HG03139 (cell line): ENCODE results near the gene NR2E1.

Experiments used
- ATAC-seq: cut with Tn5 transposase; IDR thresholded peaks from one replicate; pipeline ENCODE4 v1.9.1; 2021; ENCODE audit not compliant: unreplicated experiment

NR2E1 gene

DNA sequence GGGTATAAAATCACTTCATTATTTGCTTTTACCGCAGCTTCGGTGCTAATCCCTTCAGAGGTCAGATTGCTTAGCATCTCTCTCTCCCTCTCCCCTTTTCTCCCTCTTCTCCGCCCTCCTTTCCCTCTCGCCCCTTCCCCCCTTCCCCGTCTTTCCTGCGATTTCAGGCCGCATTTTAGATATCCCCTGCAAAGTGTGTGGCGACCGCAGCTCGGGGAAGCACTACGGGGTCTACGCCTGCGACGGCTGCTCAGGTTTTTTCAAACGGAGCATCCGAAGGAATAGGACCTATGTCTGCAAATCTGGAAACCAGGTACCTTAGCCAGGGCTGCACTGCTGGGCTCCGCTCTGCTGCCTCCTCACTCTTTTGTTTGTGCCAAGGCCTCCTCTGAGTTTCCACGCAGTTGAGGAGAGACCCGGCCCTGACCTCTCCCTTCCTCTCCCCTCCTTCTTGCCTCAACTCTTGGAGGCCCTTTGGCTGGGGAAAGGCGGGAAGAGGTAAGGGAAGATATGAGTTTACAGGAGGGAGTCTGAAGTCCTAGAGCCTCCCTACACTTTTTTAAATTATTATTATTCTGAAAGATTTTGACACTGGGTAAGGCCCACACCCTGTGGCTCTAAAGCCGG lies 5.6 kb downstream of the NR2E1 start:
- ATAC-seq = no peak

DNA sequence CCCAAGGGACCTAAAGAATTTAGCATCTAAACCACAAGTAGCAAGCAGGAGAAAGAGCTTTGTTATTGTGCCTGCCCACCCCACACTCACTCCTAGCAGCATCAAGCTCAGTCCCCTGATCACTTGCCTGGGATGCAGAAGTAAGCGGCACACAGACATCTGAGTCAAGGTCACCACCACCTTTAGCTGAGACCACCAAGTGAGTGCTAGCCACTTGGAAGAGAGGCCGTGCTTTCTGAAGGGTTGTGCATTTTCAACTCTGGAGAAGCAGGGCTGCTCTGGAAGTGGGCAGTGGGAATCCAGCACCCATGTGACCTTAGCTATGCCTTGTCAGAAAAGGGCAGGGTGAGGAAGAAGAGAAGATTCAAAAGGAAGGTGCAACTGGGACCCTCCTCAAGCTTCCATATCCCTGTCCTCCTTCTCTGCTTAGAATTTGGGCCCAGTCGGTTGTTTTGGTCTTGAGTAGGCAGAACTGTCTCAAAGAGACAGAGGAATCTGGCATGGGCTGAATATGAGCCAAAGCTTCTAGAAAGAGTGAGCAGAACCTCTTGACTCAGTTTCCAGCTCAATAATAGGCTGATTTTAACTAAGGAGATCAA lies 6.2 kb downstream of the NR2E1 start:
- no peak for ATAC-seq

DNA sequence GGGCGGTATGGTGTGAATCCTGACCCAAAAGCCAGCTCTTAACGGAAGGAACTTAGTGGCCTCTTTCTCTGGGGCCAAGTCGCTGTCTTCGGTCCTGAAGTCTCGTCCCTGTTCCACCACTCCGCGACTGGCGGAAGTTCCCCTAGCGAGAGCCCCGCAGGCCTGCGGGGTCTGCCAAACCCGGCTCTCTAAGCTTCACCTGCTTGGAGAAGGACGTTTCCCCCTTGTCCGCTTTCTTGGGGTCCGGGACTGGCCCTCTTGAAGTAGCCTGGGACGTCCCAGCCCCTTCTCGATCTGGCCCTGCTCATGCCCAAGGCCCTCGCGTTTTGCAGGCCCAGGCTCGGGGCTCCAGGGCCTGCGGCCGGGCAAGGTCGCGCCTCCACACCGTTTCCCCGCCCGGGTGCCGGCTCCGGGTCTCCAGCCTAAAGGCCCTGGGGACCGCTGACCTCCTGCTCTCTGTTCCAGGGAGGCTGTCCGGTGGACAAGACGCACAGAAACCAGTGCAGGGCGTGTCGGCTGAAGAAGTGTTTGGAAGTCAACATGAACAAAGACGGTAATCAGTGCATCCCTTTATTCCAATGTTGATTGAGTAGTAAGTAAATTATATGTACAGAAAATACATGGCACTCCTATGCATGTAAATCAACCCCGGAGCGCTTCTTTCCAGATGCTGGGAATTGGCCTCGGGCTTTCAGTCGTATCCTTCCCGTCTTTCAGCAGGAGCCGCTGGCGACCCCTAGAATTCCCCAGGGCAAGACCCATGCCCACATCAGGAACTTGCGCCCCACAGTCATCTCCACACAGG lies 8.8 kb downstream of the NR2E1 start:
- no peak for ATAC-seq

DNA sequence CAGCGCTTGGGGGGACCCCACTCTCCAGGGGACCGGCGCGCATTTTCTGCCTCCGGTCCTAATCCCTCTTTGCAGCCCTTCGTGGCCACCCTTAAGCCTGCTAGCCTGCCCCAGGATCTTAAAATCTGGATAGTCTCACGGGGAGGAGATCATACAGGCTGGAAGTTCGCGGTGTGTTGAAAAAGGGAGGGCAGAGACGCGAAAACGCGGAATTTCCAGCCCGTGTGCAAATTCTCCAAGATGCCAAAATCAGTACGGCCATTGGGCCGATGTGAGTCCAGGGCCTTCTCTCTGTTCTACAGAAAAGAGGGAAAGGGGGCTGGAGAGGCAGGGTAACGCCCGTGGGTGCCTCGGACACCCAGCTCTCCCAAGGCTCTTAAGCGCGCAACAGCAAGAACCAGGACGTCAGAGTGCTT lies 9.4 kb downstream of the NR2E1 start:
- ATAC-seq = no peak

DNA sequence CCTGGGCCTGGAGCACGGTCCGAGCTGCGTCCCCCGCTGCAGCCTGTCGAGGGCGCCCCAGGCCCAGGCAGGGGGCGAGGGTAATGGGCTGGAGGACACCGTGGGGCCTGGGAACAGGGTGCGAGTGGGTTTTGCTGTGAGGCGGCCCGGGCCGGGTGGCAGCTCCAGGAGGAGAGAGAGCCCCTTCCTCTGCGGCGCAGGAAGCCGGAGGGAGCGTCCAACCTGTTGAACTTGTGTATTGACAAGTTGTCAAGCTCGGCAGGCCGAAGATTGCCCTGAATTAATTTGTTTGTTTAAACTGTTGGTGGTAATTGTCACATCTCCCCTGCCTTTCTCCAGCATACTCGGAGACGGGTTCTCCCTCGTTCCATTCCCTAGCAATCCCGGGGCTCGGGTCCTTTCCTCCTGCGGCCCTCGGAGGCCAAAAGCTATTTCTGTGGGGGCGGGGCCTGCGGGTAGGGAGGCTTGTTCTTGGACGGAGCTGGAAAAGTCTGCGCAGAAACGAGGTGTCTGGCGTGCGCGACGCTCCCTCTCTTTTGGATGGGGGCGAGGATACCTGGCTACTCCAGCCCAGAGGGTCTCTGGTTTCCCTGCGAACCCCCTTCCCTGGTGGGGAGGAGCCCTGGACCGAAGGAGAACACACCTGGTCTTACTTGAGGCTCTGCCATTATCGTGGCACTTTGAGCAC lies 9.9 kb downstream of the NR2E1 start:
- ATAC-seq = no peak

DNA sequence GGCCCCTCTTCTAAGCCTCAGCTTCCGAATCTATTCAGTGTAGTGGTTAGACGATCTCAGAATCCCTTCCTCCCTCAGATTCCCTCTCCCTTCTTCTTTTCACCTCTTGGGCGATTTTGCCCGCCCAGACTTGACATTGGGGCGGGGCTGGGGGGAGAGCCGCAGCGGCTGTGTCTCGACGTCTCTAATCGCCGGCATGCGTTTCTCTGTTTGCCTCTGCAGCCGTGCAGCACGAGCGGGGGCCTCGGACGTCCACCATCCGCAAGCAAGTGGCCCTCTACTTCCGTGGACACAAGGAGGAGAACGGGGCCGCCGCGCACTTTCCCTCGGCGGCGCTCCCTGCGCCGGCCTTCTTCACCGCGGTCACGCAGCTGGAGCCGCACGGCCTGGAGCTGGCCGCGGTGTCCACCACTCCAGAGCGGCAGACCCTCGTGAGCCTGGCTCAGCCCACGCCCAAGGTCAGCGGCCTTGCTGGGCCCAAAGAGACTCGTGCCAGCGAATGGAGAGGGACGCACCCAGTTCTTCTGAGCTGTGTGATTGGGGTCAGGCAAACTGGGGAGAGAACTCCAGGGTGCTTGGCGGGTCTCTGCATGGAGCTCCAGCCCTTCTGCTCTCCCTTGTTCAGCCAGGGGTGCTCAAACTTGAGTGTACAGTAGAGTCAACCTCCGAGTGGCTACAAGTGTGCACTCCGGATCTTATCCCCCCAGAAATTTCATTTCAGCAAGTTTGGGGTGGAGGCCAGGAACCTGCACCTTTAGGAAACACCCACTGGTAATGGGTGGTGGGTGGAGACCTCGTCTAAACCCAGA lies 10.7 kb downstream of the NR2E1 start:
- ATAC-seq = no peak

DNA sequence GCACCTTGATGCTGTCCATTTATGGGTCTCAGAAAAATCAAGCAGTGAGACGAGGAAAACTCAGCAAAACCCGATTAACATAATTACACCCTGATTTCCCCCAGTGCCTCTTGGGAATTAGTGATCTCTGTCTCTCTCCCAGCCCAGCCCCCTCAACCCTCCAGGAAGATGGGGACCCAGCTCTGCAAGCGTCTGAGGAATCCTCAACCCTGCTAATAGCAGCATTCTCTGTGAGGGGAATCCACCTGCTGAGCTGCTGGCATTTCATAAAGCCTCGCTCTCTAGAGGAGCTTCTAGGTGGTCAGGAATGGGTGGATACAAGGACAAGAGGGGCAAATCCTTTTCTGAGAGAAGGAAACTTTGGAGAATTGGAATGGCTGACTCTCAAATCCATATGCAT lies 13.9 kb downstream of the NR2E1 start:
- ATAC-seq = no peak

DNA sequence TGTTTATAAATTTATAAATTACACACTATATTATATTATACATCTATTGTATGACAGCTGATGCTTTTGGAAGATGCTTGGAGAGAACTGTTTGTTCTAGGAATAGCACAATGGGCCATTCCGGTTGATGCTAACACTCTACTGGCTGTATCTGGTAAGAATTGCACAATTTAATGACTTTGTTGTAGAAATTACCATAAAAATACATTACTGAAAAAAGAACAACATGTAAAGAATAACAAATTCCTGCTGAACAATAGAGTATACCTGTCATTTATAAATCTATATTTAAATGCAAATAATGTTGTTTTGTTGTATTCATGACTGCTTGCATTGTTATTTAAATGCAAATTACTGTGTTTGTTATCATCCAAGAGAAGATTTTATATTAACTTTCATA lies 14.4 kb downstream of the NR2E1 start:
- ATAC-seq = no peak

DNA sequence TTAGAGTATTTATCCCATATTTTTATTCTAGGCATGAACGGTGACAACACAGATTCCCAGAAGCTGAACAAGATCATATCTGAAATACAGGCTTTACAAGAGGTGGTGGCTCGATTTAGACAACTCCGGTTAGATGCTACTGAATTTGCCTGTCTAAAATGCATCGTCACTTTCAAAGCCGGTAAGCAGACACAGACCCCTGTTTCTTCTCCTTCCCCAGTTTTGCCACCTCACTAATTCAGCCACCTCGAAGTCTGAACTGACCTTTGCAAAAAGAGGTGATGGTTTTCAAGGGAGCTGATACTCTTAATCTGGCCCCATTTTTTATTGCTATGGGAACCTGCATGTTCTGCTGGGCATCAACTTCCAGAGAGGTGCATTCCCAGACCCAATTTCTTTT lies 15.0 kb downstream of the NR2E1 start:
- ATAC-seq = no peak

DNA sequence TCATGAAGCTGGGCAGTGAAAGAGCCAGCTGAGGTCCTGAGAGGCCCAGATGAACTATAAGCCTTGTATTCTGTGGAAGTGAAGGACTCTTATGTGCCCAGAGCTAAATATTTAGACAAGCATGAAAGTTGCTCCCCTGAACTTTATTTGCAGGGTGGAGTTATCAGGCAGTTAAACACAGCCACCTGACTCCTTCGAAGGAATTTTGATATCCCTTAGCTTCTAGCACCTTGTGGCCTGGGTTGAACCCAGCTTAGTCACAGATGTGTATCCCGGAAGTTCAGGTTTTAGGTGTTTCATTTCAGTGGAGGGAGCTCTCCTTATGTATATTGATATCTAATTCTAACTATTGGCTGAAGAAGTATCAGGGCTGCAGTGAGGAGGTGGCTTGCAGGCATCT lies 20.4 kb downstream of the NR2E1 start:
- no peak for ATAC-seq

DNA sequence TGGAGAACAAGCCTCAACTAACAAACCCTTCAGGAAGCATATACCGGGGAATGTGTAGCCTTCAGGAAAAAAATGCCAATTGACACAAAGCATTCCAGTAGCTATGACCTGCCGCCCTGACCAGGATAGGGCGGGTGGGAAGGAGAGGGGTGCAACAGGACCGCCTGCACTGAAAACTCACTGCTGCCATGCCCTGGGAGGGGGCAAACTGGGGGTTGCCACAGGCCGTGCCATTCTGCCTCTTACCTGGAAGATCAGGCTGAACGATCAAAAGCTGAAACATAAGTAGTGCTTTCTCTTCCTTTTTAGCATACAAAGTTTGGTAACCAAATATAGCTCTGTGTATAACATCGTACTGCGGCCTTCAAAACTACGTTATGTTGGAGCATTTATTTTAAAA lies 21.7 kb downstream of the NR2E1 start:
- no peak for ATAC-seq

DNA sequence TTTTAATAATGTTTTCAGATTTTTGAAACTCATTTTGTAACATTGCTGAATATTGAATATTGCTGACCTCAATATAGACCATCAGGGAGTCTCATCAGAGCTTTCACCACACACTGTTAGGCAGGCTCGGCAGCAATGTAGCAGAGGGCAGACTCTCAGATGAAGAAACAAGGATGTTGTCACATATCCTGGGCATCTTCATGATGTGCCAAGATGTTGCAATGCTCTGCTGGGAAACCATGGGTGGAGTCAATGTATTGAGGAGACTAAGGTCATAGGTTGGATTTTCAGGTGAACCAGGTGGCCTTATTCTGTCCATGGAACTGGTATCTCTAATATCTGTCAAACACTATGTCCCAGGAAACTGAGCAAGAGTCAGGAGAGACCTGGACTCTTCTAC lies 27.3 kb downstream of the NR2E1 start:
- ATAC-seq = no peak

DNA sequence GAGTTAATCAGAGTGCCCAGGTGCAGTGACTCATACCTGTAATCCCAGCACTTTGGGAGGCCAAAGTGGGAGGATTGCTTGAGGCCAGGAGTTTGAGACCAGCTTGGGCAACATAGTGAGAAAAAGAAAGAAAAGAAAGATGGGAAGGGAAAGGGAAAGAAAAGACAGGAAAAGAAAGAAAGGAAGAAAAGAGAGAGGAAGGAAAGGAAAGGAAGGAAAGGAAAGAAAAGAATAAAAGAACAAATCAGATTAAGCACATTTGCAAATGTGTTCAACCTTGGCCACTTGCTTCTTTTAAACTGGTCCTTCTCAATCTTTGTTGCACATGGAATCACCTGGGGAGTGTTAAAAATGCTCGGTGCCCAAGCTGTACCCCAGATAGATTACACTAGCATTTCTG lies 28.0 kb downstream of the NR2E1 start:
- ATAC-seq = no peak

DNA sequence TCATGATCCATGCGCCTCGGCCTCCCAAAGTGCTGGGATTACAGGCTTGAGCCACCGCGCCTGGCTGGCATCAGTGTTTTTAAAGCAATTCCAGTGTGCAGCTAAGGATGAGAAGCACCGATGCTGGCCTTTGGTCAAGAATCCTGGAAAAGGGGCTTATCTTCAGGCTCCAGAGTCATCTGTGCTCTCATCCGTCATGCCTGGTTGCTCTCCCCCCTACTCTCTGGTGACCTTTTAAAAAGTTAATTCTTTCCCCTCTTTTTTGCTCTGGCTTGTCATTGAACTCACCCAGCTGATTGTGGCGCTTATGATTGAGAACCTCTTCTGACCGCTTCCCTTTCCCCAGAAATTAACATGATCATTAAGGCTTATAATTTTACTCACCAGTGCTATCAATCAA lies 28.7 kb downstream of the NR2E1 start:
- no peak for ATAC-seq

DNA sequence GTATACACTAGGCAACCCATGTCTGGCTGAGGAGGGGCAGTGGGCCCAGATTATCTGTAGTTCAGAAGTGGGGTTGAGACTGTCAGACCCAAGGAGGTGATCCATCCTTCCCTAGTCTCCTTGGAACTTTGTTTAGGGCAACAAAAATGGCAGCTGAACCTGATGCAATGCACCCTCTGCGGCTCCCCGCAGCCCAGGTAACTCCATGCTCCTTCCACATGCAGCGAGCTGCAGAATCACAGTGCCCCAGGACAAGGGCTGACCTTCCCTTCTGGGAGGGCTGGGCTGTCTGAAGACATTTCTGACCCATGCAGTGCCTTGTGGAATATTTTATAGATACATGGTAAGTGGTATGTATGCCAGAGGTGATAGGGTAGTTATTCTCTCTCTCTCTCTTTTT lies 29.4 kb downstream of the NR2E1 start:
- ATAC-seq = no peak

DNA sequence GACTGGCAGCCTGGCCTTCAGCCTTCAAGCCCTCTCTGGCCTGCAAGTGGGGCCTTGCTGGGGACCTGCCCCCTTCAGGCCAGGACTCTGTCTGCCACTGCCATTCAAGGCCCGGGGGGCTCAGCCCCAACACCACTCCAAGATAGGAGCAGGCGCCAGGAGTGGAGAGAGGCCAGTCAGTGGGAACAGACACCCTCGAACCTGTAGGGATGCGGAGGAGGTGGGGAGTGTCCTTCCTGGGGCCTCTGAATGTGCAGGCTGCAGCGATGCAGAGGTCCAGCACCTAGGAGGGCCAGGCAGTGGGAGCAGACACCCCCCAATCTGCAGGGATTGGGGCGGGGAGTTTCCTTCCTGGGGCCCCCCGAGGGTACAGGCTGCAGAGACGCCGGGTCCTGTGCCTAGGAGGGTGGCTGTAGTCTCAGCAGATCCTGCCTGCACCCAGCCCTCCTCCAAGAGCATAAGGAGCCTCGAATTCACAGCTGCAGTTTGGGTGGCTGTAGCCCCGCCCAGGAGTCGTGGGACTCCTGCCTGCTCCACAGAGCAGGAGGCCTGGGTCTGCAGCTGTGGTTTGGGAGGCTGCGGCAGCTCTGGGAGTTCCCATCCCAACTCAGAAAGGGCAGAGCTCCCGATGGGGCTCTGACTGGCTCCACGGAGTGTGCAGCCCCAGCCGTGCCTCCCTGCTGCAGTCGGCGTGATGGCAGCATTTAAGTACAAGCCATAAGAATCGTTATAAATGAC lies 33.1 kb downstream of the NR2E1 start:
- no peak for ATAC-seq

DNA sequence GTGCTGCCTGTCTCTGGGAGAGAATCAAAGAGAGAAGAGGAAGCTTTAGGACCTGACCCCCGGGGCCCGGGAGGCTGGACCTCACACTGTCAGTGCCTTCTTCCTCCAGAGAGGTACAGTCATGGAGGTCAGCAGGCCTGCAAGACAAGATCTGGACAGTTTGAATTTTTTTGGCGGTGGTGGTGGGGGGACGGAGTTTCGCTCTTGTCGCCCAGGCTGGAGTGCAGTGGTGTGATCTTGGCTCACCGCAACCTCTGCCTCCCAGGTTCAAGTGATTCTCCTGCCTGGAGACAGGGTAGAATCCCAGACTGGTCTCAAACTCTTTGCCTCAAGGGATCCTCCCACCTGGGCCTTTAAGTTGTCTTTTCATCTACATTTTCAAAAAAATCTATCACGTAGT lies 34.4 kb downstream of the NR2E1 start:
- no peak for ATAC-seq

DNA sequence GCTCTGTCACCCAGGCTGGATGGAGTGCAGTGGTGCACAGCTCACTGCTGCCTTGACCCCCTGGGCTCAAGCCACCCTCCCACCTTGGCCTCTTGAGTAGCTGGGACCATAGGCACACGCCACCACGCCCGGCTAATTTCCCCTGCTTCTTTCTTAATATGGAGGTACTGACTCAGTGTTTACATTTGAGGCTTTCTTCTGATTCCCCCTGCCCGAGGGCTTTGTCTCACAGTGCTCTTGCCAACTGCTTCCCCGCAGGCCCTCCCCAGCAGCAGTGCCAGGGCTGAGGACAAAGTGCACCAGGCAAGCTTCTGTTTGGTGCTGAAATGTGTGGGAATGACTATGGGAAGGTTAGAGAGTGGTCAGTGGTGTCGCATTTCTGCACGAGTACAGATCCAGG lies 34.8 kb downstream of the NR2E1 start:
- ATAC-seq = no peak

DNA sequence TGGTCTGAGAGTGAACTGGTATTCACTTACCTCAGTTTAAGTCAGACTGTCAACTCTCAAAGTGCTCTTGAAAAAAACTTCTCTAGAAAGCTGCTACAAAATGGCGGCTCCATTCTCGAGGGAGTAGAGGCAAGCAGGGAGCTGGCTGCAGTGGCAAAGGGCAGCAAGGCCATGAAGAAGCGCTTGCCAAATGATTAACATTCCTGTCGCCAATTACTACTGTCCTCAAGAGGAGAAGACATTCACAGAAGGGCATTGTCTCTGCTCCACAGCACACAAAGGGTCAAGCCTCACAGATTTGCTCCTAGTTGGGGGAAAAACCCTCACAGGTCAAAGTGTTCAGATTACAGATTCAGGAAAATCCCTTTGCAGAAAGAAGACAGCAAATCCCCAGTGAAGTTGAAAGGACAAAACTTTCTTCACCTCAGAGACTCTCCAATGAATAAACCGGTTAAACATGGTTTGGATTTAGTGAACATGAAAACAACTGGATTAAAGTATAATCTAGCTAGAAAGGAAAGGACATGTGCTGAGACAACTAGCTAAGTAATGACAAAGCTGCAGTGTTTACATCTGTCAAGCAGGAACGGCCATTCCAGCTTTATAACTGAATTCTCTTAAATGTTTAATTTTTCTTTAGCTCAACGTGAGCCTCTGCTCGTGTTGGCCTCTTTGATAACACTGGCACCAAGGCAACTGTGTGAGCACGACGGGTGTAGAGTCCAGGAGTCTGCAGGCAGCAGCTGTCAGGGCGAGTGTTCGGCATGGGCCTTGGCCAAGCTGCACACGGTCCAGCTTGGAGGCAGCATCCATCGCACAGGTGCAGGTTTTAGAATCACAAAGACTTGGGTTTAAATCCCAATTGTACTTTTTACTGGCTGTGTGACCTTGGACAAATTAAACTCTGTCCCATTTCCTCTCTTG lies 37.6 kb downstream of the NR2E1 start:
- ATAC-seq = no peak
